Progenitor cell of endocrine pancreas (in vitro differentiated cells): ENCODE measurements around the gene PDXP. TPM values are rescaled to one million over a fixed set of nuclear protein-coding genes. Genes with fewer than 3 reads are reported as not detected.

ENCODE experiments used
- DNase-seq: peaks from one replicate; pipeline ENCODE4 v3.0.0; 2021; ENCODE audit warnings: low spot score; ENCODE audit not compliant: unreplicated experiment
- H3K27ac Mint-ChIP-seq: 2 replicates; pipeline ENCODE4 v1.8.0; 2021; ENCODE audit warnings: mild to moderate bottlenecking, moderate library complexity, mixed read lengths
- H3K27me3 Mint-ChIP-seq: 2 replicates; pipeline ENCODE4 v1.8.0; 2021; ENCODE audit warnings: mixed read lengths
- H3K36me3 Mint-ChIP-seq: 2 replicates; pipeline ENCODE4 v1.8.0; 2022; ENCODE audit warnings: mixed read lengths; ENCODE audit not compliant: insufficient read depth
- H3K4me1 Mint-ChIP-seq: 2 replicates; pipeline ENCODE4 v1.8.0; 2021; ENCODE audit warnings: low read depth, mixed read lengths
- H3K4me3 Mint-ChIP-seq: 2 replicates; pipeline ENCODE4 v1.8.0; 2021; ENCODE audit warnings: low read depth, mild to moderate bottlenecking, moderate library complexity, mixed read lengths
- H3K9me3 Mint-ChIP-seq: 2 replicates; pipeline ENCODE4 v1.8.0; 2021; ENCODE audit warnings: low read depth, mixed read lengths
- CTCF ChIP-seq: fragments of 200-600 bp; sonication (generic); IDR thresholded peaks from one replicate; pipeline ENCODE4 v1.5.0; 2021; ENCODE audit warnings: antibody characterized with exemption, mild to moderate bottlenecking; ENCODE audit not compliant: unreplicated experiment
- total RNA-seq: library from RNA; stranded (reverse); gene quantifications from 2 replicates; pipeline ENCODE4 v1.2.1, GENCODE V29; 2021

The PDXP gene
- total RNA-seq, 1 donor from 2014 or later: 17.7 TPM

DNA sequence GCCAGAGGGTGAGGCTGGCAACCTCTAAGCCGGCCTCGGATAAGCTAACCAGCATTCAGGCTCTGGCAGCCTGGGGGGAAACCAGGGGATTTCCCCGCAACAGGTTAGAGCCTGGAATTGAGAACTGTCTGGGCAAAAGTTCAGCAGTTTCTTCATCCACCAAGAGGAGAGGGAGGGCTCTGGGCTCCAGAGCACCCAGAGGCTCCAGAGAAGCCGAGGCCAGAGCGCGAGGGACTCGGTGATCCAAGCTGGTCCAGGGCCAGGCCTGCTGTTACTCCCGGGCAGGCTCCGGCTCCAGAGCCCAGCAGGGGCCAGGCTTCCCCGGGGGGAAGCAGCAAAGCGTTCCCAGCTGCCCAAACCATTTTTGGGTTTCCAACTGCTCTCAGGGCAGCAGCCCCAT is 32.4 kb upstream of the PDXP start:
- no peak overlapping the region for H3K27ac Mint-ChIP-seq
- H3K27me3 Mint-ChIP-seq: no peaks in the 10 kb centered on the region
- TF ChIP-seq CTCF: no peak
- no peak for DNase-seq
- H3K4me3 Mint-ChIP-seq: no peak overlapping the region
- H3K4me1 Mint-ChIP-seq: peaks cover 4% of the 10 kb centered on the region
- H3K36me3 Mint-ChIP-seq: peaks cover 4% of the 10 kb centered on the region
- no peaks in the 10 kb centered on the region for H3K9me3 Mint-ChIP-seq

DNA sequence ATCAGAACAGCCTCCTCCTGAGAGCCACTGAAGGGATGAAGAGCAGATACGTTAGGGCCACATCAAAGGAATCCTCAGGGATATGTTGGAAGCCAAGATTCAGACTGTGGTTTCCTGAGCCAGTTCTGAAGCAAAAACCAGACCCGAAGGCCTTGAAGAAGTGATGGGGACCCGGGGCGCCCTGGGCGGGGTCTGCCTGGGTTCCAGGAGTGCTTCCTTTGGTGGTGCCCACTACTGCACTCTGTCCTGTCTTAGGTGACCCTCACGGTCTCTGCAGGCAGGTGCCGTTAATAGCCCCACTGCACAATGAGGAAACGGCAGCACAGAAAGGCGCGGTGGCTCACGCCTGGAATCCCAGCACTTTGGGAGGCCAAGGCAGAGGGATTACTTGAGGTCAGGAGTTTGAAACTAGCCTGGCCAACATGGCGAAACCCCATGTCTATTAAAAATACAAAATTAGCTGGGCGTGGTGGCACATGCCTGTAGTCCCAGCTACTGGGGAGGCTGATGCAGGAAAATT is 31.9 kb upstream of the PDXP start:
- Mint-ChIP-seq H3K27ac (no peak overlapping the region), H3K36me3 (peaks cover 4% of the 10 kb centered on the region), H3K27me3 (no peaks in the 10 kb centered on the region), H3K4me1 (peaks cover 5% of the 10 kb centered on the region), H3K4me3 (no peak overlapping the region), H3K9me3 (no peaks in the 10 kb centered on the region)
- DNase-seq: no peak
- no peak for TF ChIP-seq CTCF

- no peak for DNase-seq
- H3K4me1 Mint-ChIP-seq: peaks cover 5% of the 10 kb centered on the region
- H3K9me3 Mint-ChIP-seq: no peaks in the 10 kb centered on the region
- H3K27me3 Mint-ChIP-seq: no peaks in the 10 kb centered on the region
- H3K27ac Mint-ChIP-seq: no peak overlapping the region
- no peak for TF ChIP-seq CTCF
- no peak overlapping the region for H3K4me3 Mint-ChIP-seq
- H3K36me3 Mint-ChIP-seq: peaks cover 4% of the 10 kb centered on the region
Measured at GRCh38 chr22:37627121-37627520, 31.4 kb upstream of the PDXP start.

GRCh38 chr22:37627545-37627944 is 31.0 kb upstream of the PDXP start:
- Mint-ChIP-seq H3K9me3 (no peaks in the 10 kb centered on the region), H3K36me3 (peaks cover 4% of the 10 kb centered on the region), H3K27ac (no peak overlapping the region), H3K4me1 (peaks cover 5% of the 10 kb centered on the region), H3K27me3 (no peaks in the 10 kb centered on the region), H3K4me3 (no peak overlapping the region)
- DNase-seq: no peak
- no peak for TF ChIP-seq CTCF

DNA sequence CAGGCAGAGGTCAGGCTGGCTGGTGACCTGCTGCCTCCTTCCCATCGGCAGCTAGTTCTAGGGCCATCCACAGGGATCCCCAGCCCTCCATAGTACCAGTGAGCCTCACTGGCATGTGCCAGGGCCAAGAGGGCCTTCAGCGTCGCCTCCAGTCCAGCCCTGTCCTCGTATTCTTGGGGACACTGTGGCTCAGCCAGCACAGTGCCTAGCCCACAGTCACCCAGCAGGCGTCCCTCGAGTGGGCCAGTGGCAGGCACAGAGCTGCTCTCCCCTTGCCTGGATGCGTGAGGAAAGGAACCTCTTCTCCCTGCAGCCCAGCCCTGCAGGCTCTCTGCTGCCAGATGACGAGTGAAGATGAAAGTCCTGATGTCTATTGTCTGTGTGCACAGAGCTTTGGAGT is 29.7 kb upstream of the PDXP start:
- Mint-ChIP-seq H3K27ac (no peak overlapping the region), H3K4me3 (no peak overlapping the region), H3K9me3 (no peaks in the 10 kb centered on the region)

More for the DNA sequence above, 29.7 kb upstream of the PDXP start:
- DNase-seq: no peak
- TF ChIP-seq CTCF: no peak
- peaks cover 2% of the 10 kb centered on the region for H3K36me3 Mint-ChIP-seq
- no peaks in the 10 kb centered on the region for H3K27me3 Mint-ChIP-seq
- peaks cover 8% of the 10 kb centered on the region for H3K4me1 Mint-ChIP-seq
